Ishikawa (cell line): ENCODE measurements around the gene EYS.

Experiments used
- CEBPB ChIP-seq: IDR thresholded peaks from 2 replicates; pipeline ENCODE4 v1.6.1; 2012
- CREB1 ChIP-seq: IDR thresholded peaks from 2 replicates; pipeline ENCODE4 v1.6.1; 2012; ENCODE audit warnings: low read depth
- EGR1 ChIP-seq: IDR thresholded peaks from 2 replicates; pipeline ENCODE4 v1.6.1; 2012
- EP300 ChIP-seq: IDR thresholded peaks from 2 replicates; pipeline ENCODE4 v1.6.1; 2012; ENCODE audit warnings: borderline replicate concordance
- FOXM1 ChIP-seq: IDR thresholded peaks from 2 replicates; pipeline ENCODE4 v1.6.1; 2012; ENCODE audit warnings: low read depth, borderline replicate concordance
- MAX ChIP-seq: IDR thresholded peaks from 2 replicates; pipeline ENCODE4 v1.6.1; 2012
- NFIC ChIP-seq: IDR thresholded peaks from 2 replicates; pipeline ENCODE4 v1.6.1; 2012
- RAD21 ChIP-seq: IDR thresholded peaks from 2 replicates; pipeline ENCODE4 v1.6.1; 2012; ENCODE audit warnings: low read depth
- TAF1 ChIP-seq: IDR thresholded peaks from 2 replicates; pipeline ENCODE4 v1.6.1; 2012; ENCODE audit warnings: low read depth, mild to moderate bottlenecking
- TCF12 ChIP-seq: IDR thresholded peaks from 2 replicates; pipeline ENCODE4 v1.6.1; 2012; ENCODE audit warnings: low read depth
- TEAD4 ChIP-seq: IDR thresholded peaks from 2 replicates; pipeline ENCODE4 v1.6.1; 2012
- YY1 ChIP-seq: IDR thresholded peaks from 2 replicates; pipeline ENCODE4 v1.6.1; 2012; ENCODE audit warnings: low read depth
- ZBTB7A ChIP-seq: IDR thresholded peaks from 2 replicates; pipeline ENCODE4 v1.6.1; 2012; ENCODE audit warnings: low read depth
- TF ChIP-seq, protein P1 (sequence below): IDR thresholded peaks from 2 replicates; pipeline ENCODE4 v1.6.1; 2012
- TF ChIP-seq, protein P2 (sequence below): IDR thresholded peaks from 2 replicates; pipeline ENCODE4 v1.6.1; 2012; ENCODE audit warnings: low read depth, mild to moderate bottlenecking

EYS gene

GRCh38 chr6:63963769-63964315 is 1743.2 kb downstream of the EYS start:
- TF ChIP-seq EGR1 (no peak), YY1 (no peak)

- TF ChIP-seq, protein P1, sequence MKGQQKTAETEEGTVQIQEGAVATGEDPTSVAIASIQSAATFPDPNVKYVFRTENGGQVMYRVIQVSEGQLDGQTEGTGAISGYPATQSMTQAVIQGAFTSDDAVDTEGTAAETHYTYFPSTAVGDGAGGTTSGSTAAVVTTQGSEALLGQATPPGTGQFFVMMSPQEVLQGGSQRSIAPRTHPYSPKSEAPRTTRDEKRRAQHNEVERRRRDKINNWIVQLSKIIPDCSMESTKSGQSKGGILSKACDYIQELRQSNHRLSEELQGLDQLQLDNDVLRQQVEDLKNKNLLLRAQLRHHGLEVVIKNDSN: no peak
- TF ChIP-seq TAF1 (no peak), MAX (no peak), EGR1 (no peak), ZBTB7A (no peak), NFIC (no peak), CREB1 (no peak), YY1 (no peak), EP300 (no peak), FOXM1 (no peak), TCF12 (no peak), TEAD4 (no peak), CEBPB (no peak), RAD21 (no peak)
- TF ChIP-seq, protein P2, sequence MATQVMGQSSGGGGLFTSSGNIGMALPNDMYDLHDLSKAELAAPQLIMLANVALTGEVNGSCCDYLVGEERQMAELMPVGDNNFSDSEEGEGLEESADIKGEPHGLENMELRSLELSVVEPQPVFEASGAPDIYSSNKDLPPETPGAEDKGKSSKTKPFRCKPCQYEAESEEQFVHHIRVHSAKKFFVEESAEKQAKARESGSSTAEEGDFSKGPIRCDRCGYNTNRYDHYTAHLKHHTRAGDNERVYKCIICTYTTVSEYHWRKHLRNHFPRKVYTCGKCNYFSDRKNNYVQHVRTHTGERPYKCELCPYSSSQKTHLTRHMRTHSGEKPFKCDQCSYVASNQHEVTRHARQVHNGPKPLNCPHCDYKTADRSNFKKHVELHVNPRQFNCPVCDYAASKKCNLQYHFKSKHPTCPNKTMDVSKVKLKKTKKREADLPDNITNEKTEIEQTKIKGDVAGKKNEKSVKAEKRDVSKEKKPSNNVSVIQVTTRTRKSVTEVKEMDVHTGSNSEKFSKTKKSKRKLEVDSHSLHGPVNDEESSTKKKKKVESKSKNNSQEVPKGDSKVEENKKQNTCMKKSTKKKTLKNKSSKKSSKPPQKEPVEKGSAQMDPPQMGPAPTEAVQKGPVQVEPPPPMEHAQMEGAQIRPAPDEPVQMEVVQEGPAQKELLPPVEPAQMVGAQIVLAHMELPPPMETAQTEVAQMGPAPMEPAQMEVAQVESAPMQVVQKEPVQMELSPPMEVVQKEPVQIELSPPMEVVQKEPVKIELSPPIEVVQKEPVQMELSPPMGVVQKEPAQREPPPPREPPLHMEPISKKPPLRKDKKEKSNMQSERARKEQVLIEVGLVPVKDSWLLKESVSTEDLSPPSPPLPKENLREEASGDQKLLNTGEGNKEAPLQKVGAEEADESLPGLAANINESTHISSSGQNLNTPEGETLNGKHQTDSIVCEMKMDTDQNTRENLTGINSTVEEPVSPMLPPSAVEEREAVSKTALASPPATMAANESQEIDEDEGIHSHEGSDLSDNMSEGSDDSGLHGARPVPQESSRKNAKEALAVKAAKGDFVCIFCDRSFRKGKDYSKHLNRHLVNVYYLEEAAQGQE: no peak
These were observed 1759.1 kb downstream of the EYS start for GRCh38 chr6:63947792-63948529.

DNA sequence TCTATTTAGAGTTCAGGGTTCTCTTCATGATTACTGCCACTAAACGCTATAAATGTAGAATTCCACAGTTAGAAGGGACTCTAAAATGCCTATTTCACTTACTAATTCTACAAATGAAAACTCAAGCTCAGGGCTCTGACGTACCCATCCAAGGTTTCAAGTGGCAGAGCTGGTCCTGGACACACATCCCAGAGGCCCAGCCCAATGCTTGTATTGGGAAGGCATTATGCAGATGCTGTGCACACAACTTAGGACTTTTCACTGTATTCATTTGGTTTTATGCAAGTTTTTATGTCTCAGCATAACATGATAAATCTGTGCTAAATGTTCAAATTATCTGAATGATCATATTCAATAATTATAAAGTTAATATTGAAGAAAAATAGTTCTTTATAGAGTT is 1761.0 kb downstream of the EYS start:
- TF ChIP-seq NFIC (no peak), YY1 (no peak), MAX (no peak), CREB1 (no peak), CEBPB (no peak), ZBTB7A (no peak), EP300 (no peak), TEAD4 (no peak)
- TF ChIP-seq, protein P2: no peak

DNA sequence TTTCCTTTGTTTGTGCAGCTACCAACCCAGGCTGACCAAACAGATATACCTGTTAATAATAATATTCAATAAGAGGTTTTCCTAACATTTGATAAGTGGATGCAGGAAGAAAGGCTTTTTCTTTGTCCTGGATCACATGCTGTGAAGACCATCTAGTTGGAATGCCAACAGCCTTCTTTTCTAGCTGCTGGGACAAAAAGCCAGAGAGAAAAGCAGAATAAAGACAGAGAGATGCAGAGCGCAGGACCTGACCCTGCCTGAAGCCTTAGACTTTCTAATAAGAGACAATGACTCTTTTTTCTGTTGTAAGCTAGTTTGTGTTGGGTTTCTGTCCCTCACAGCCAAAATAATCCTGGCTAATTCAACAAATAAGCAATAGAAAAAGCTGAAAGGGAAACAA is 1763.2 kb downstream of the EYS start:
- TF ChIP-seq TAF1 (no peak), MAX (no peak), EGR1 (no peak), FOXM1 (no peak), NFIC (no peak), RAD21 (no peak), ZBTB7A (no peak)
- TF ChIP-seq, protein P2: no peak
- TF ChIP-seq, protein P1: no peak
